Femur (tissue), 1 donor: ENCODE data around the gene ZBED5.
A peak's percentile ranks its signal among the peaks of the same experiment; 100 is the strongest.
"Not testable (repeated sequence)": the region's sequence is repeated elsewhere in the genome, so short reads cannot be mapped to it uniquely, and the experiment has no call there.

ENCODE experiments used
- DNase-seq: peaks from one replicate; pipeline ENCODE4 v3.0.0-alpha.2; 2017

The ZBED5 gene

DNA sequence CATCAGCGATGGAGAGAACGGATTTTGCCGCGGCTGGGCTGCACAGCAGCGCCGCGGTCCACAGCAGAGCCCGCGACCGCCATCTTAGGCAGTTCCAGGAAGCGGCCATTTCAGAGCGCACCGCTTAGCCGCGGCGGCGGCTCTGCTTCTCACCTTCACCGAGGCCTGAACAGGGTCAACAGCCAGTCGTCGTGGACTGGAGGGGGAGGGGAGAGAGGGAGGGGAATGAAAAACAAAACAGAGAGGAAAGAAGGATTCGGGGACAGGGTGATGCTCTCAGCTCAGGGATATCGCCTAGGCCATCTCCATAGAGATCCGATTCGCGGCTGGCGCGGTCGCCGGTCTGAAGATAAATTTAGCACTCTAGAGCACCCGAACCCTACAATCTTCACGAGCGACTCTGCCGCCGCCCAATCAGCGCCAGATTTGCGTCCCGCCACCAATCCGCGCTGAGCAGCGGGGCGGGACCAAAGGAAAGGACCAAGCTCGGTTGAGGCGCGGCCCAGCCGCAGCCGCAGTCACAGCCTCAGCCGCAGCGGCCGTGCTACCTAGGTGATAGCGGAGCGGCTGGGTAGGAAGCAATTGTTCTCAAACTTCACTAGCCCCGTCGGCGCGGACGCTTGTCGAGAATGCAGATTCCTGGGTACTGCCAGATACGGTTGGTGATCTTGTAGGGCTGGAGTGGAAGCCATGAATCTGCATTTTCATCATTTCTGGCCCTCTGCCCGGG is at the start of gene ZBED5:
ZBED5 (minus strand) TSS at position 345 of the 730 bp plus-strand sequence. CDS start 3,108 bp downstream, outside the sequence.
- DNase-seq, result peak; percentile 99

DNA sequence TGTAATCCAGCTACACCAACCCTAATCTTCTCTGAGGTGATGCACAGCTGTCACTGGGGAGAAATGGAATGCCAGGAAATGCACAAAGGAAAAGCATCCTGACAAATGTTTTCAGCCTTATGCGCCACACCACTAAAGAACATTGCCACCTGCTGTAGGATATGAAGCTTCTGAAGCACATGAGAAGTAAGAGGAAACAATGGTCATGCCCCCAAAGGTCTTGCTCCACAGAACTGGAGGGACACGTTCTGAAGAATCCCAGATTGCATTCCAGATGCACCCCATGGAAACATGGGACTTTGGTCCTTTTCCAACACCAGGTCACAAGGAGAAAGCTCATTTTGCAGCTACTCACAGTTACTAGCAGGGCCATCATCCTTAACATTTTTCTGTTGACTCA is 48.7 kb upstream of the ZBED5 start:
- no peak for DNase-seq

DNA sequence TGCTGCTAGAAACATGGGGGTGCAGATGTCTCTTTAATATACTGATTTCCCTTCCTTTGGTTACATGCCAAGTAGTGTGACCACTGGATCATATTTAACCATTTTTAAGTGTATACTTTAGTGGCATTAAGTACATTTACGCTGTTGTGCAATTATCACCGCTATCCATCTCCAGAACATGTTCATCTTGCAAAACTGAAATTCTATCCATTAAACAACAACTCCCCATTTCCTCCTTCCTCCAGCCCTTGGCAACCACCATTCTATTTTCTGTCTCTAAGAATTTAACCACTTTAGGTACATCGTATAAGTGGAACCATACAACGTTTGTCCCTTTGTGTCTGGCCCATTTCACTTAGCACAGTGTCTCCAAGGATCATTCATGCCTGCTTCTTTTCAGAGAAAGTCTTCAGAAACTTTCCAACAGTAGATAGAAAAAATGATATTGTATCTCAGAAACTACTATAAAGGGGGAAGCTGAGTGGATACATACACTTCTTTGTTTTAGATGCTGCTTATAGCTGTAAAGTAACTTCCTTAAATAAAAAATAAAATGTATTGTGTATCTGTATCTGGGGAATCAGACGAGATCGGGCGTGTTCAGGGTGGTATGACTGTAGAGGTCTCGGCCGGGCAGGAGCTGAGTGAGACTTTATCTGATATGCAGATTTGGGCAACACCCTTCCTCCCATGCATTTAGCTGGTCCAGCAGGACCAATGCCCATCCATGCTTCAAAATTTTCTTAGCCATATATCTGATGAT is 44.6 kb upstream of the ZBED5 start:
- DNase-seq, result no peak

DNA sequence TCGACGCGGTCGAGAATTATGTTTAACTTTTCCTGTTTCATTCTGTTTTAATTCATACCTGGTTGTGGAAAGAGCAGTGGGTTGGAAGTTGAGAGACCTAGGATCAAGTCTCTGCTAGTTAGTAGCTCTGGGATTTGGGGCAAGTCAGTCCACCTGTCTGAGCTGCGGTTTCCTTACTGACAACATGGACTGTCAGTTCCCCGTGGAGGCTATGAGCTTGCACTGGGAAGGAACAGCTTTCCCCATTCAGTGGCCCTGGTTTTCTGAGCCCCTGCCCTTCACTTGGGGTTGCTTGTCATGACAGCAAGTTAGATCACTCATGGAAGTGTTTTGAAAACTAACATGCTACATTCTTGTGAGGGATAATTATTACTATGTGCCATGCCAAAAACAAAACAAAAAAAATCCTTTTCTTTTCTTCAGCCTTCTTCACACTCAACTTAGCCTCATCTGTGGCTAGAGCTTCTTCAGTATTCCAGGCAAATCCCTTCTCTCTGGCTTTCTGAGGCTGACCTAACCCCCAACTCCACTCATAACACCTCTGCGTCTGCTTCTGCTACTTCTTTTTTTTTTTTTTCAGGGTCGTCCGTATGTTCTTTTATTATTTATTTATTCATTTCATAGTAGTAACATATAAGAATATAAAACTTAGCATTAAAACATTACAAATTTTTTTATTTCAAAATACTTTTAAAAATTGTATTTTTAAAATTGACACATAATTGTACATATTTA is 43.0 kb upstream of the ZBED5 start:
- no peak for DNase-seq

DNA sequence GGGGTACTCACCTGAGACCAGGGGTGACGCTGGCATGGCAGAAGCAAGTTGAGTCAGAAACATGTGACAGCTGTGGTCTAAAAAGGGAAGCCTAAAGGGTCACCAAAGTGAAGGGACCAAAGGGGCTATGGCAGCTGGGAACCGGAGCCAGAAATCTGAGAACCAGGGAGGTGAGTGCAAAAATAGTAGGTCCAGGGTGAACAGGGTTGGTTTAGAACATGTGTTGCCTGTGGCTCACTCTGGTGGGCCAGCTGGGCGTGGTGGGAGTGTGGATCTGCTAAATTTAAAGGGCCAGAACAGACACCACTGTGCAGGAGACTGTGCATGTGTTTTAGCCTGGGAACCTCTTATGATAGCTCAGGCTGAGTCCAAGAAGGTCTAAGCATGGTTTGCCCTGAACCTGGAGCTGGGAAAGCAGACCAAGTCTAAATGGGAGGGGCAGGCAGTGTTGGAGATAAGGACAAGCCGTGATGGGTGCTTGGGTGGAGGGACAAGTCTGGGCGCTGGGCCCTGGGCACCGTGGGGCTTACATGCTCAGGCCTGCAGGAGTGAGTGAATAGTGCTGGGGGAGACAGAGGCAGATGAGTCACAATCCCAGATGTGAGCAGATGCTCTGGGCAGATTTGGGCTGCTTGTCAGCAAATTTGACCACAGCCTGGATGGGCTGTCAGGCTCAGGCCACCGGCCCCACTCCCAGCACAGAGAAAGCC is 41.4 kb upstream of the ZBED5 start:
- peak; percentile 74 for DNase-seq

DNA sequence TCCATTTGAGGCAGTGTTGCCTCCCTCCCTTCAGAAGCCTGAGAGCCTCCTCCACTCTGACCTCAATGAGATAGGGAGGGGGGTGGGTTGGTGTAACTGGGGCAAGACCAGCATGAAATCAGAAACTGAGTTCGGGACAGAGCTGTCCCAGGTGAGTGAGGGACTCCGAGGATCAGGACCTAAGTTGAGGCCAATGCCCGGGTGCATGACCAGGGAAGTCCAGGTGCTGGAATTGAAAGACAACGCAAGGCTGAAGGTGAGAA is 40.8 kb upstream of the ZBED5 start:
- no peak for DNase-seq

DNA sequence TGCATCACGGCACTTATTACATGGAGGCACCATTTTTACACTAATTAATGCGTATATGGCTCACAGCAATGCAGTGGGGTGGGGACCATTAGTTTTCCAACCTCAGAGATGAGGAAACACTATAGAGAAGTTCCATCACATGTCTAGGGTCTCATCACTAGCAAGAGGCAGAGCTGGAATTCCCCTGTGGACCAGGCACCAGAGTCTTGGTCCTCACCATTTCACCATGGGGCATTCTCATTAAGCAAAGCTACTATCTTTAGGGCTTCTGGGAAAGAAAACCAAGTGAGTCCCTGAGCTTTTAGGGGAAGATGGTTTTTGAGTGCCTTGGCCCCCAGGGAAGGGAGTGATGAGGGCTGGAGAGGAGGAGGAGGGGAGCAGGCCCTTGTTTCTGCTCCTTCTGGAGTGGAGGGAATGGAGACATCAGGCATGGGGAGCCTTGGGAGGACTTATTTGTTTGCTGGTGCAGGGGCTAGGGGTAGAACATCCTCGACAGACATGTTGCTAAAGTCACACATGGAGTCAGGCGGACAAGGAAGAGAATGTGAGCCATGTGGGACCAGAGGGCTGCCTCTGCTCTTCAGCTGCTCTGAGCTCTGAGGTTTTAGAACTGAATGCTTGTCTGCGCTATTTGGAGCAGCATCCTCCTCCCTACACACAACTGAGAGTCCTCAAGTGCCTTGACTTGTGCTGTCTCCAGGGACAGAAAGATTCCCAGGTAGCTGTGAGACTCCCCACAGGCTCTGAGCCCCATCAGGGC is 40.3 kb upstream of the ZBED5 start:
- no peak for DNase-seq

DNA sequence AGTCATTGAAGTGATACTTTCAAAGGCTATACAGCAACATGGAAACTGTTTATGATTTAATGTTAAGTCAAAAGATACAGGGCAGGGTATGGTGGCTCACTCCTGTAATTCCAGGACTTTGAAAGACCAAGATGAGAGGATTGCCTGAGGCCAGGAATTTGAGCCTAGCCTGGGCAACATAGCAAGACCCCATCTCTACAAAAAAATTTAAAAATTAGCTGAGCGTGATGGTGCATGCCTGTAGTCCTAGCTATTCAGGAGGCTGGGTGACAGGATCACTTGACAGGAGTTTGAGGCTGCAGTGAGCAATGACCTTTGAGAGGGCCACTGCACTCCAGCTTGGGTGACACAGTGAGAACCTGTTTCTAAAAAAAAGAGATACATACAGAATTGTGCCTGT is 39.3 kb upstream of the ZBED5 start:
- DNase-seq, result no peak

DNA sequence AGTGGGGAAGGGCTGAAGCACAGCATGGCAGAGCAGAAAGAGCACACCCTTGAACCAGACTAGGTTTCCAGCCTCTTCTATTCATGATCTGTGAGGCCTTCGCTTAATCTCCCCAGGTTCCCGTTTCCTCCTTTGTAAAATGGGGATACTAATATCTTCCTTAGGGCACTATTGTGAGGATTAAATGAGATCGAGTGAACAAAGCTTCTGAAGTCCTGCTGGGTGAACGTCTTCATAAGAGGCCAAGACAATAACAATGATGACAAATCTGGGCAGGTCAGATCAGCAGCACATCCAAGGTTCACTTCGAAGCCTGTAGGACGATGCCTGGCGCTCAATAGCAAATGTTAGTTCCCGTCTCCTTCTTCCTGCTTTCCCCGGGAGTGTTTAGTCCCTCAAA is 38.6 kb upstream of the ZBED5 start:
- DNase-seq, result no peak

DNA sequence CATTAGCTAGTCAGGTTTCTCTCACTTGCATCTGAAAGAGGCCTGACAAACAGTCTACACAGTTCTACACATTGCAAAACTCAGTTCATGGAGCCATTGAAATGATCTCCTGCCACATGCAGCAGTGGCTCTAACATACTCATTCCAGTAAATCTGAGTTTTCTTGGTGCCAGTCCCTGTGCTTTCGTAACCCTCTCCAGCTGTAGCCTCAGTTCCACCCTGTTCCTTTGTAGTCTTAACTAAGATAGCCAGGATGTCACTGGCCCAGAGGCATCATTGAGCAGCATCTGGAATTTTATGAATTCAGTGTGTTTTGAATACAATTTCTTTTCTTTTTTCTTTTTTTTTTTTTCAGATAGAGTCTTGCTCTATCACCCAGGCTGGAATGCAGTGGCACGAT is 37.4 kb upstream of the ZBED5 start:
- DNase-seq, result no peak

DNA sequence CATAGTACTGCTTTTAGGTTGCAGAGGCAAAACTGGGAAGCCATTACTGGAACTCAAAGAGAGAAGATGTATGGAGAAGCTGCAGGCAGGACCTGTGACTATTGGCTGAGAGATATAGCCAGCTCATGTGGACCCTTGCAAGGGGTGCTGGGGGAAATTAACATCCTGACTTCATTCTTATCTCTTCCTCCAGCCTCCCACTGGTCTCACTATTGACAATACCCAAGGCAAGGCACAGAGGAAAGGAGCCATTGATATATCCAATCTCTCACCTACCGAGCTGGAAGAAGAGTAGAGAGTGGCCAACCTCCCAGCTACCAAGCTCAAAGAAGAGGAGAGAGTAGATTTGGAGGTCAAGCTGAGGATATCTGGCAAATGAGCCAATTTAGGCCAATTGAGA is 36.8 kb upstream of the ZBED5 start:
- no peak for DNase-seq

DNA sequence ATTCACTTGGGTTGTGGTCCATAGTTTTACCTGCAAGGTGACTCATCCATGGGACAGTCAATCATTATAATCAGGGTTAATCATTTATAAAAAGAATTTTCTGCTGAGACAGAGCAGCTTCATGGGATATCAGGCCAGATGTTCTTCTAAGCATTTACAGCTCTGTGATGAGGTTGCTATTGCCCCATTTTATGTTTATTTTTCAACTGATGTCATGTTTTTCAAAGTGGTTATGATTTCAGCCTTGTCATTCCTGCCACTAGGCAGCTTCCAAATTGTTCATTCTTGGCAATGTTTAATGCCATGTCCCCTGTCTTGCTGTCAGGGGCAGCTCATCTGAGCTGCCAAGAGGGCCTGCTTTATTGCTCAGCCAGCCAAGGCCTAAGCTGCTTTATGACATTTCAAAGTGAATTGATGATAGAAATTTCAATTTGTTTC is 35.9 kb upstream of the ZBED5 start:
- no peak for DNase-seq

DNA sequence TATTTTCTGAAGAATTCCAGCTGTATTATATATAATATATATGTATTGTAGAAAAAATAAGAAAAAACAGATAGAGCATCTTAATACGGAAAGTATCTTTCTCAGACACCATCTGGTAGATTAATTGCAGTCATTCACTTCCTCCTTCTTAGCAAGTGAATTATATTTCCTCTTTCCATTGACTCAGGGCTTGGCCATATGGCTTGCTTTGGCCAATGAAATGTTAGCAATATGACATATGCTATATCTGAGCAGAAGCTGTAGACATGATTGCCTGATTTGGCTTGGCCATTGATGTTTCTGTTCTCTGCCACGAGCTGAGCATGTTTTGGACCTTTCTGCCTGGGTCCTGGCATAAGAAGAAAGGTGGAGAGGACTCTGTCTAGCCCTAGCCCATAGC is 34.4 kb upstream of the ZBED5 start:
- DNase-seq, result no peak

DNA sequence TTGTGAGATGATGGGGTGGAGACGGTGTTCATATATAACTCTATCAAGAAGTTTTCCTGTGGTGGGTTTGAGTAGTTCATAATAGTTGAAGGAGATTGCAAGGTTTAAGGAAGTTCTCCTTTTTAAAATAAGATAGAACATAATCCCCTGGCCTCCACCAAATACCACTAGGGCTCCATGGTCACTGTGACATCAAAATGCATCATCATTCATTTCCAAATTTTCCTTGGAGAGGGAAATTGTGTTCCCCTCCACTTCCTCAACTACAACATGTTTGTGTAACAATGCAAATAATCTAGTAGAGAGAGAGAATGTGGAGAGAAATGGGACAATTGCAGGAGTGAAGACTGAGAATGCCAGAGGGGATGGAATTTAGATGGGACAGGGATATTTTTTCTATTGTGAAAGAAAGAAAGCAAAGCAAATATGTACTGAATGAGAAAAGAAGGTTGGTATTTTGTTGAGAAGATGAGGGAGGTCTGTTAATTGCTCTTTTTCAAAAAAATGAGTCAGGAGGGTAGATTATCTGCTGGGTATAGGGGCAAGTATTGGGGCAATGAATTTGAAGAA is 33.4 kb upstream of the ZBED5 start:
- no peak for DNase-seq

DNA sequence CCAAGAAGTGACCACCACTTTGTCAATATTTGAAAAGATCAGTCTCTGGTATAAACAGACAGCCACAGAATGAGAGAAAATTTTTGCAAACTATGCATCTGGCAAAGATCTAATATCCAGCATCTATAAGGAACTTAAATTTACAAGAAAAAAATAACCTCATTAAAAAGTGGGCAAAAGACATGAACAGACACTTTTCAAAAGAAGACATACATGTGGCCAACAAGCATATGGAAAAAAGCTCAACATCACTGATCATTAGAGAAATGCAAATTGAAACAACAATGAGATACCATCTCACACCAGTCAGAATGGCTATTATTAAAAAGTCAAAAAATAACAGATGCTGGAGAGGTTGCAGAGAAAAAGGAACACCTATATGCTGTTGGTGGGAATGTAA is 32.2 kb upstream of the ZBED5 start:
- not testable (repeated sequence) for DNase-seq

DNA sequence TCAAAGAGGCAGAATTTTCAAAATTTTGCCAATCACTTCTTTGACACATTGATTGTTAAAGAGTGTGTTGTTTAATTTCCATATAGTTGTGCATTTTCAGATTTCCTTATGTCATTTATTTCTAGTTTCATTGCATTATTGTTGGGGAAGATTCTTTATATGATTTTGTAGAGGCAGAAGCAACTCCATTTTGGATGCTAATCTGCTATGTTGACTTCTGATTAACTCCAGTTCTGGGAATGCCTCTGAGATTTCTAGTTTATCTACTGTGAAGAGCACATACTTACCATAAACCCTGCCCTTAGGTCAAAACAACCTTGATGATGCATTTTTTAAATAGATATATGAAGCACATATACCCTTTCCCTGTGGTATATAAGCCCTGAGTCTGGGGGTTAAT is 29.5 kb upstream of the ZBED5 start:
- DNase-seq, result no peak

DNA sequence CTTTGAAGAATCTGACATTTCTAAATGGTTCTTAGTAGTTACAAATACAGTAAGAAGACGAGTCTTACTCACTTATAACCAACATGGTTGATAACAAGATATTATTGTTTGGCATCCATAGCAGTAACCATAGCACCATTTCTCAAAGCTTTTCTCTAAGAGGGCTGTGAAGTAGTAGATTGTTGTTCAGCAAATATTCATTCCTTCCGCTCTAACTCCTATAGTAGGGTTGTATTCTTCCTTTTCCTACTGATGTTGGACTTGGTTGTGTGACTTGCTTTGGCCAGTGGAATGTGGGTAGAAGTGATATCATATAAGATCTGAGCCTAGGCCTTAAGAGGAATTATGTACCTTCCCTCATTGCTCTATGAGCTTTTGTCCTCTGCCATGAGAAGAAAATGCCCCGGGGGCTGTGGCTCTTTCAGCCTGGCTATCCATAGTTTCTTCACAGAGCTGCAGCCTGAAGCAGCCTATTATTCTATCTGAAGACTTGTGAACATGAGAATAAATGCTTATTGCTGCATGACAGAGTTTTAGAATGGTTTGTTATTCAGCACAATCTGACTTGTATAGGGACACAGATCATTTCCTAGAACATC is 28.9 kb upstream of the ZBED5 start:
- DNase-seq, result no peak

DNA sequence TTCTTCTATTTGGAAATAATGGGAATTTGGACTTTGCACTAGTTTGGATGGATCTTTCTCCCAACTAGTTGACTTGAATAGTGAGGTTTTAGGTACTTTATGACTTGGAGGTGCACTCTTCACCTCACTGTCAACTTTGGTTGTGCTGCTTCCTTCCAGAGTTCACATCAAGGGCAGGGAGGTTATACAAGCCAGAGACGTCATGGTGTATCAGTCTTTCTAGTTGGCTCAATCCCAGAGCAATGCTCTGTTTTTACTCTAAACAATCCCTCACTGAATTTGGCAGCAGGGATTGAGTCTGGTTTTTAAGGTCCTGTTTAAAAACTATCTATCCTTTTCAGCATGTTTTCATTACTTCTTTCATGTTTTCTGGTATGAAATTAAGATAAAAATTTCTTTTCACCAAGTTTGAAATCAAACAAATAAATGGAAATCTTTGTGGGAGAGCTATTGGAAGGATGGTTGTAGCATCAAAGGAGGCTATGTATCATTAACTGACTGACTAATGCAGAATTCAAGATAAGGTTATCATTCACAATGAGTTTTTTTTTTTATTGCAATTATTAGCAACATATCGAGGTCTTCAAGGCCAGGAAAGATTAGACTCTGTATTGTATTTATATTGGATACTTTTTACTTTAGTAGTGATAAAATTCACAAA is 28.0 kb upstream of the ZBED5 start:
- no peak for DNase-seq

DNA sequence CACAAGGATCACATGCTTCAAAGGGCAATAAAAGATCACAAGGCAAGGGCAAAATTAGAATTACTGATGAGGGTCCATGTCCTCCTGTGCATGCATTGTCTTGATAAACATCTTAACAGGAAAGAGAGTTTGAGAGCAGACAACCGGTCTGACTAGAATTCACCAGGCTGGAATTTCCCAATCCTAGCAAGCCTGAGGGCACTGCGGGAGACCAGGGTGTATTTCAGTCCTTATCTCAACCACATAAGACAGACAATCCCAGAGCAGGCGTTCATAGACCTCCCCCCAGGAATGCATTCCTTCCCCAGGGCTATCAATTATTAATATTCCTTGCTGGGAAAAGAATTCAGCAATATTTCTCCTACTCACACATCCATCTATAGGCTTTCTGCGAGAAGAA is 26.4 kb upstream of the ZBED5 start:
- not testable (repeated sequence) for DNase-seq

DNA sequence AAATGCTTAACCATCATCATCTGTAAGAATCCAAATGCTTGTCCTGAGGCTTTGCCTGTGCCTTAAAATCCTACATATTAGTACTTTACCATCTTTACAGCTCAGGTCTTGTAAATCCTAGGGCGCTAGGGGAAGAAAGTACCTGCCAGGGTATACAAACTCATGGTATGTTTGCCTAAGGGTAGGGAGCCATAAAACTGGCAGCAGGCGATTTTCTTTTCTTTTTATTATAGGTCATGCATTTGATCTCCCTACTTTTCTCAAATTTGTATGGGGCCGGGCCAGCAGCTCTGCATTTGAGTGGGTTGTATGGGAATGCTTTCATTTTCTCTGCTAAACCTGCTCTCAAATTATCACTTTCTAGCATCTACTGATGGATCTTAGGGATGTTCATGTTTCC is 24.0 kb upstream of the ZBED5 start:
- no peak for DNase-seq
